SK-N-SH (cell line): Measurements from ENCODE around the gene SGMS2.

Experiments used
- ELF1 ChIP-seq: IDR thresholded peaks from 2 replicates; pipeline ENCODE4 v1.4.0; 2012
- FOXJ3 ChIP-seq: sonication (generic); formaldehyde crosslinking; IDR thresholded peaks from 2 replicates; pipeline ENCODE4 v1.5.1; 2020; ENCODE audit warnings: mild to moderate bottlenecking, missing genetic modification reagents
- NFIC ChIP-seq: IDR thresholded peaks from 2 replicates; pipeline ENCODE4 v1.4.0; 2012; ENCODE audit warnings: borderline replicate concordance
- POLR2AphosphoS5 ChIP-seq: IDR thresholded peaks from 2 replicates; pipeline ENCODE4 v1.6.1; 2012; ENCODE audit warnings: low read depth, low read length
- RAD21 ChIP-seq: IDR thresholded peaks from 2 replicates; pipeline ENCODE4 v1.6.1; 2012; ENCODE audit warnings: mild to moderate bottlenecking, low read length
- RCOR1 ChIP-seq: fragments of 150-350 bp; IDR thresholded peaks from 2 replicates; pipeline ENCODE4 v1.6.1; 2017; ENCODE audit warnings: antibody characterized with exemption, low read length
- RFX5 ChIP-seq: IDR thresholded peaks from 2 replicates; pipeline ENCODE4 v1.6.1; 2012; ENCODE audit warnings: mild to moderate bottlenecking, improper control_type of control experiment, low read length
- TF ChIP-seq, protein P1 (sequence below): fragments of 200-600 bp; sonication (generic); IDR thresholded peaks from 2 replicates; pipeline ENCODE4 v1.6.1; 2017; ENCODE audit warnings: antibody characterized with exemption, mild to moderate bottlenecking, moderate library complexity
- TF ChIP-seq, protein P2 (sequence below): IDR thresholded peaks from 2 replicates; pipeline ENCODE4 v1.4.0; 2012; ENCODE audit warnings: low read depth
- TF ChIP-seq, protein P3 (sequence below): fragments of 150-350 bp; IDR thresholded peaks from 2 replicates; pipeline ENCODE4 v1.6.1; 2016; ENCODE audit warnings: mild to moderate bottlenecking, low read depth, low read length
- TF ChIP-seq, protein P4 (sequence below): fragments of 150-350 bp; IDR thresholded peaks from 2 replicates; pipeline ENCODE4 v1.6.1; 2017; ENCODE audit warnings: antibody characterized with exemption, low read length, low read depth, borderline replicate concordance

DNA sequence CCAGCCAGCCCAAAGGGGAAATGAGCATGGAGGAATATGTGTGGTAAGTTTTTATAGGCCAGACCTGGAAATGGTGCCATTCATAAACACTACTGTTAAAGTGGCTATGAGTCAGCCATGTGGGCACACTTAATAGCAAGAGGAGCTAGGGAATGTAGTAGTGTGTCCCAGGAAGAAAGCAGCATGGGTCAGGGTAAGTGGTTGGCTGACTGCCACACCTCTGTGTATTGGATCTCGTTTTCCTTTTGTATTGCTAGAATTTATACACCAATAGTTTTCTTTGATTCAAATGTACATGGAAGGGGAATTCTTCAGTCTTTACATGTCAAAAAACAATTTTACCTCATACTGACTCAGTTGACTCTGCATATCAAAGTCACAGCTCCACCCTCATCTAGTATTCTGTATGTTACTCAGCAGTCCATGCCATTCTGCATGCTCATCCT is 22.9 kb upstream of the SGMS2 start:
- TF ChIP-seq, protein P1, sequence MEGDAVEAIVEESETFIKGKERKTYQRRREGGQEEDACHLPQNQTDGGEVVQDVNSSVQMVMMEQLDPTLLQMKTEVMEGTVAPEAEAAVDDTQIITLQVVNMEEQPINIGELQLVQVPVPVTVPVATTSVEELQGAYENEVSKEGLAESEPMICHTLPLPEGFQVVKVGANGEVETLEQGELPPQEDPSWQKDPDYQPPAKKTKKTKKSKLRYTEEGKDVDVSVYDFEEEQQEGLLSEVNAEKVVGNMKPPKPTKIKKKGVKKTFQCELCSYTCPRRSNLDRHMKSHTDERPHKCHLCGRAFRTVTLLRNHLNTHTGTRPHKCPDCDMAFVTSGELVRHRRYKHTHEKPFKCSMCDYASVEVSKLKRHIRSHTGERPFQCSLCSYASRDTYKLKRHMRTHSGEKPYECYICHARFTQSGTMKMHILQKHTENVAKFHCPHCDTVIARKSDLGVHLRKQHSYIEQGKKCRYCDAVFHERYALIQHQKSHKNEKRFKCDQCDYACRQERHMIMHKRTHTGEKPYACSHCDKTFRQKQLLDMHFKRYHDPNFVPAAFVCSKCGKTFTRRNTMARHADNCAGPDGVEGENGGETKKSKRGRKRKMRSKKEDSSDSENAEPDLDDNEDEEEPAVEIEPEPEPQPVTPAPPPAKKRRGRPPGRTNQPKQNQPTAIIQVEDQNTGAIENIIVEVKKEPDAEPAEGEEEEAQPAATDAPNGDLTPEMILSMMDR = no peak
- TF ChIP-seq POLR2AphosphoS5 (no peak), ELF1 (no peak), NFIC (no peak), RAD21 (no peak), RCOR1 (no peak), RFX5 (no peak), FOXJ3 (CRISPR knock-in tag) (no peak)
- TF ChIP-seq, protein P2, sequence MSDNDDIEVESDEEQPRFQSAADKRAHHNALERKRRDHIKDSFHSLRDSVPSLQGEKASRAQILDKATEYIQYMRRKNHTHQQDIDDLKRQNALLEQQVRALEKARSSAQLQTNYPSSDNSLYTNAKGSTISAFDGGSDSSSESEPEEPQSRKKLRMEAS = no peak
- TF ChIP-seq, protein P3, sequence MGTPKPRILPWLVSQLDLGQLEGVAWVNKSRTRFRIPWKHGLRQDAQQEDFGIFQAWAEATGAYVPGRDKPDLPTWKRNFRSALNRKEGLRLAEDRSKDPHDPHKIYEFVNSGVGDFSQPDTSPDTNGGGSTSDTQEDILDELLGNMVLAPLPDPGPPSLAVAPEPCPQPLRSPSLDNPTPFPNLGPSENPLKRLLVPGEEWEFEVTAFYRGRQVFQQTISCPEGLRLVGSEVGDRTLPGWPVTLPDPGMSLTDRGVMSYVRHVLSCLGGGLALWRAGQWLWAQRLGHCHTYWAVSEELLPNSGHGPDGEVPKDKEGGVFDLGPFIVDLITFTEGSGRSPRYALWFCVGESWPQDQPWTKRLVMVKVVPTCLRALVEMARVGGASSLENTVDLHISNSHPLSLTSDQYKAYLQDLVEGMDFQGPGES = no peak
- TF ChIP-seq, protein P4, sequence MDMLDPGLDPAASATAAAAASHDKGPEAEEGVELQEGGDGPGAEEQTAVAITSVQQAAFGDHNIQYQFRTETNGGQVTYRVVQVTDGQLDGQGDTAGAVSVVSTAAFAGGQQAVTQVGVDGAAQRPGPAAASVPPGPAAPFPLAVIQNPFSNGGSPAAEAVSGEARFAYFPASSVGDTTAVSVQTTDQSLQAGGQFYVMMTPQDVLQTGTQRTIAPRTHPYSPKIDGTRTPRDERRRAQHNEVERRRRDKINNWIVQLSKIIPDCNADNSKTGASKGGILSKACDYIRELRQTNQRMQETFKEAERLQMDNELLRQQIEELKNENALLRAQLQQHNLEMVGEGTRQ = no peak
